H1 (cell line): ENCODE data around the gene ADRM1. TPM values are rescaled to one million over a fixed set of nuclear protein-coding genes. Genes with fewer than 3 reads are reported as not detected.

Experiments
- CTCF ChIA-PET: fragments of 300-600 bp; sonication (Branson Sonifier 250); formaldehyde crosslinking; loops from one replicate; lab custom pipeline; 2021; ENCODE audit not compliant: partially characterized antibody; lab: Charles Lee
- POLR2A ChIA-PET: fragments of 300-600 bp; sonication (Branson Sonifier 250); formaldehyde crosslinking; loops from one replicate; lab custom pipeline; 2021; ENCODE audit warnings: inconsistent platforms; ENCODE audit not compliant: partially characterized antibody; lab: Charles Lee
- DNase-seq, 2 experiments: peaks; one replicate each; pipeline versions ENCODE4 v3.0.0 to v3.0.0-alpha.2; 2010 to 2022; ENCODE audit warnings: low spot score in 2 of 2, low read depth in 1 of 2, mixed read lengths in 1 of 2
- FAIRE-seq: peaks from 2 replicates; lab custom pipeline; 2011; peaks lifted over from hg19 to GRCh38; lab: Jason Lieb, UNC
- H2AFZ ChIP-seq: 2 replicates; pipeline ENCODE4 v1.8.1; 2012; ENCODE audit warnings: low read length, inconsistent platforms
- H2AK5ac ChIP-seq: 2 replicates; pipeline ENCODE4 v1.6.1; 2013; ENCODE audit warnings: low read depth, low read length
- H2BK120ac ChIP-seq: replicated peaks from 2 replicates; pipeline ENCODE3; 2013; ENCODE audit warnings: low read depth, low read length, inconsistent platforms
- H2BK12ac ChIP-seq: 2 replicates; pipeline ENCODE4 v1.6.1; 2013; ENCODE audit warnings: low read depth, low read length
- H2BK15ac ChIP-seq: 2 replicates; pipeline ENCODE4 v1.6.1; 2013; ENCODE audit warnings: low read length
- H2BK20ac ChIP-seq: 2 replicates; pipeline ENCODE4 v1.6.1; 2013; ENCODE audit warnings: low read length
- H2BK5ac ChIP-seq: 2 replicates; pipeline ENCODE4 v1.6.1; 2013; ENCODE audit warnings: low read depth, low read length
- H3K14ac ChIP-seq: 2 replicates; pipeline ENCODE4 v1.6.1; 2013; ENCODE audit warnings: inconsistent platforms; ENCODE audit not compliant: insufficient read length
- H3K18ac ChIP-seq: 2 replicates; pipeline ENCODE4 v1.6.1; 2013; ENCODE audit warnings: low read length; ENCODE audit errors: extremely low read depth
- H3K23ac ChIP-seq: 2 replicates; pipeline ENCODE4 v1.6.1; 2013; ENCODE audit warnings: inconsistent platforms; ENCODE audit not compliant: insufficient read length
- H3K23me2 ChIP-seq: 2 replicates; pipeline ENCODE4 v1.6.1; 2013; ENCODE audit warnings: low read depth, low read length
- H3K27ac ChIP-seq: 2 replicates; pipeline ENCODE4 v1.6.1; 2011; ENCODE audit warnings: low read depth, low read length, inconsistent platforms
- H3K27me3 ChIP-seq, 4 experiments: replicated peaks in 1 of 4; 1 replicate in 1 of 4; 2 replicates in 3 of 4; pipeline versions ENCODE4 v1.6.1 to v1.8.1; 2011 to 2013; ENCODE audit warnings: low read length in 3 of 4, mild to moderate bottlenecking in 3 of 4, inconsistent platforms in 2 of 4, mixed read lengths in 2 of 4, moderate library complexity in 1 of 4; ENCODE audit not compliant: control insufficient read depth in 3 of 4, insufficient read depth in 3 of 4; ENCODE audit errors: extremely low read depth in 1 of 4
- H3K36me3 ChIP-seq, 4 experiments: 2 replicates each; pipeline versions ENCODE4 v1.6.1 to v1.8.1; 2011 to 2013; ENCODE audit warnings: mild to moderate bottlenecking in 4 of 4, low read length in 3 of 4, moderate library complexity in 2 of 4, control low read depth in 1 of 4, inconsistent platforms in 1 of 4; ENCODE audit not compliant: insufficient read depth in 4 of 4, control insufficient read depth in 2 of 4
- H3K4ac ChIP-seq: replicated peaks from 2 replicates; pipeline ENCODE3; 2013; ENCODE audit warnings: low read length, low read depth, mixed read lengths, inconsistent platforms; ENCODE audit not compliant: insufficient read length
- H3K4me1 ChIP-seq, 4 experiments: replicated peaks in 1 of 4; 1 replicate in 1 of 4; 2 replicates in 3 of 4; pipeline versions ENCODE4 v1.6.1 to v1.8.1; 2011 to 2013; ENCODE audit warnings: low read length in 3 of 4, inconsistent platforms in 2 of 4, mixed read lengths in 1 of 4; ENCODE audit not compliant: insufficient read depth in 4 of 4, control insufficient read depth in 3 of 4
- H3K4me2 ChIP-seq, 2 experiments: 2 replicates each; pipeline versions ENCODE4 v1.6.1 to v1.8.1; 2011 to 2013; ENCODE audit warnings: low read depth in 2 of 2, low read length in 2 of 2, control low read depth in 1 of 2, inconsistent platforms in 1 of 2, mild to moderate bottlenecking in 1 of 2; ENCODE audit not compliant: insufficient read depth in 1 of 2
- H3K4me3 ChIP-seq, 4 experiments: fragments of 200-600, 300-600 bp in 1 of 4; sonication (generic), shearing (Covaris generic), sonication (Bioruptor Twin) in 1 of 4; 2 replicates each; pipeline versions ENCODE4 v1.5.1 to v1.8.1; 2011 to 2016; ENCODE audit warnings: low read length in 4 of 4, low read depth in 3 of 4, control low read depth in 2 of 4, inconsistent platforms in 2 of 4, mild to moderate bottlenecking in 2 of 4, mixed read lengths in 1 of 4, moderate library complexity in 1 of 4; ENCODE audit not compliant: insufficient read depth in 2 of 4; ENCODE audit errors: extremely low read depth in 1 of 4
- H3K56ac ChIP-seq: replicated peaks from 2 replicates; pipeline ENCODE3; 2013; ENCODE audit warnings: low read depth, mild to moderate bottlenecking, mixed read lengths, low read length, inconsistent platforms; ENCODE audit not compliant: insufficient read length
- H3K79me1 ChIP-seq: 2 replicates; pipeline ENCODE4 v1.6.1; 2013; ENCODE audit warnings: low read depth, low read length, control low read depth
- H3K79me2 ChIP-seq, 2 experiments: 2 replicates each; pipeline versions ENCODE4 v1.6.1 to v1.8.1; 2012 to 2013; ENCODE audit warnings: low read length in 2 of 2, mild to moderate bottlenecking in 2 of 2, inconsistent platforms in 1 of 2; ENCODE audit not compliant: insufficient read depth in 2 of 2, control insufficient read depth in 1 of 2
- H3K9ac ChIP-seq, 4 experiments: replicated peaks in 1 of 4; 1 replicate in 1 of 4; 2 replicates in 3 of 4; pipeline versions ENCODE4 v1.6.1 to v1.8.1; 2011 to 2013; ENCODE audit warnings: low read depth in 3 of 4, low read length in 3 of 4, control low read depth in 2 of 4, mild to moderate bottlenecking in 2 of 4, moderate library complexity in 2 of 4, inconsistent platforms in 1 of 4; ENCODE audit errors: extremely low read depth in 1 of 4
- H3K9me3 ChIP-seq, 2 experiments: 2 replicates each; pipeline versions ENCODE4 v1.6.1 to v1.8.1; 2012 to 2013; ENCODE audit warnings: mild to moderate bottlenecking in 2 of 2, moderate library complexity in 2 of 2, control low read depth in 1 of 2, inconsistent platforms in 1 of 2, low read depth in 1 of 2, low read length in 1 of 2, mixed read lengths in 1 of 2; ENCODE audit not compliant: insufficient read depth in 2 of 2
- H4K20me1 ChIP-seq, 2 experiments: replicated peaks in 1 of 2; 2 replicates each; pipeline versions ENCODE3 to v1.8.1; 2011 to 2013; ENCODE audit warnings: inconsistent platforms in 2 of 2, low read length in 2 of 2, mild to moderate bottlenecking in 1 of 2; ENCODE audit not compliant: insufficient read depth in 2 of 2, control insufficient read depth in 1 of 2
- H4K5ac ChIP-seq: 2 replicates; pipeline ENCODE4 v1.6.1; 2013; ENCODE audit warnings: low read length, low read depth, mixed read lengths, inconsistent platforms; ENCODE audit not compliant: insufficient read length
- H4K8ac ChIP-seq: 2 replicates; pipeline ENCODE4 v1.8.0; 2013; ENCODE audit warnings: mild to moderate bottlenecking, moderate library complexity, low read length, inconsistent platforms; ENCODE audit not compliant: insufficient read depth; ENCODE audit errors: extremely low read depth
- H4K91ac ChIP-seq: replicated peaks from 2 replicates; pipeline ENCODE3; 2013; ENCODE audit warnings: low read length, mixed read lengths, inconsistent platforms; ENCODE audit not compliant: insufficient read length
- BRCA1 ChIP-seq: IDR thresholded peaks from 2 replicates; pipeline ENCODE4 v1.6.1; 2012; ENCODE audit warnings: low read depth, low read length, improper control_type of control experiment
- CHD1 ChIP-seq: IDR thresholded peaks from 2 replicates; pipeline ENCODE4 v1.6.1; 2012; ENCODE audit warnings: low read depth, low read length, improper control_type of control experiment
- EGR1 ChIP-seq: IDR thresholded peaks from 2 replicates; pipeline ENCODE4 v1.6.1; 2011; ENCODE audit warnings: low read depth, low read length, borderline replicate concordance
- KDM1A ChIP-seq: fragments of 200-600, 300-600 bp; sonication (generic); IDR thresholded peaks from 2 replicates; pipeline ENCODE4 v1.7.1; 2016; ENCODE audit warnings: mild to moderate bottlenecking, low read length, borderline replicate concordance
- POLR2A ChIP-seq, 2 experiments: IDR thresholded peaks; 1 replicate in 1 of 2; 2 replicates in 1 of 2; pipeline ENCODE4 v1.6.1; 2011; ENCODE audit warnings: low read depth in 2 of 2, low read length in 2 of 2, mild to moderate bottlenecking in 2 of 2; ENCODE audit errors: control extremely low read depth in 1 of 2
- POLR2AphosphoS5 ChIP-seq: IDR thresholded peaks from 2 replicates; pipeline ENCODE4 v1.6.1; 2011; ENCODE audit warnings: low read depth, low read length
- RFX5 ChIP-seq: IDR thresholded peaks from 2 replicates; pipeline ENCODE4 v1.6.1; 2011; ENCODE audit warnings: low read depth, low read length, improper control_type of control experiment, borderline replicate concordance
- SAP30 ChIP-seq: fragments of 300-600 bp; sonication (generic); IDR thresholded peaks from 2 replicates; pipeline ENCODE4 v1.7.1; 2012; ENCODE audit warnings: low read length, moderate library complexity, mild to moderate bottlenecking, inconsistent platforms; ENCODE audit not compliant: insufficient read depth, insufficient replicate concordance
- SP2 ChIP-seq: IDR thresholded peaks from 2 replicates; pipeline ENCODE4 v1.6.1; 2012; ENCODE audit warnings: mild to moderate bottlenecking, low read length, inconsistent platforms
- TAF7 ChIP-seq: optimal IDR thresholded peaks from 2 replicates; pipeline ENCODE3; 2011; ENCODE audit warnings: low read depth, mild to moderate bottlenecking, inconsistent platforms, low read length, moderate library complexity, borderline replicate concordance
- WGBS, 2 experiments: shearing (Covaris generic) in 1 of 2; methylation state at CpG; one replicate each; pipeline versions ENCODE4 v1.1.6 to v1.1.7; 2013 to 2015; ENCODE audit warnings: low lambda C conversion rate in 2 of 2, mixed read lengths in 2 of 2, inconsistent platforms in 1 of 2, low coverage in 1 of 2, missing lambda C conversion rate in 1 of 2; ENCODE audit not compliant: insufficient replicate concordance in 2 of 2, insufficient coverage in 1 of 2, insufficient read length in 1 of 2; ENCODE audit errors: extremely low coverage in 1 of 2, missing lambda C conversion rate in 1 of 2; 5-methylcytosine and 5-hydroxymethylcytosine counted together
- polyA plus RNA-seq, 7 experiments: library from polyadenylated mRNA; depleted of rRNA in 3 of 7; stranded (reverse) in 5 of 7; unstranded in 2 of 7; fragments of >200 nt in 5 of 7; fragments of 200-250 nt in 2 of 7; gene quantifications; 1 replicate in 5 of 7; 2 replicates in 1 of 7; 4 replicates in 1 of 7; pipeline versions ENCODE4 v1.2.1 to v1.2.3, GENCODE V29; 2011 to 2013; ENCODE audit warnings: missing spikeins in 2 of 7, mixed read lengths in 2 of 7
- total RNA-seq: library from RNA; stranded (reverse); fragmentation: NEBNext Ultra II Directional; extraction: Animal tissue kit (Norgen Biotek cat#: 25700); gene quantifications from 2 replicates; pipeline ENCODE4 v1.2.1, GENCODE V29; 2021
- TF ChIP-seq, protein P1 (sequence below): IDR thresholded peaks from 2 replicates; pipeline ENCODE4 v1.6.1; 2012; ENCODE audit warnings: low read length, inconsistent platforms

Gene ADRM1
- total and polyA plus RNA-seq, 2 of the 8 experiments (the other 6 are each of a cell fraction or from before 2014, with no cell fraction given): 126 to 214 TPM

DNA sequence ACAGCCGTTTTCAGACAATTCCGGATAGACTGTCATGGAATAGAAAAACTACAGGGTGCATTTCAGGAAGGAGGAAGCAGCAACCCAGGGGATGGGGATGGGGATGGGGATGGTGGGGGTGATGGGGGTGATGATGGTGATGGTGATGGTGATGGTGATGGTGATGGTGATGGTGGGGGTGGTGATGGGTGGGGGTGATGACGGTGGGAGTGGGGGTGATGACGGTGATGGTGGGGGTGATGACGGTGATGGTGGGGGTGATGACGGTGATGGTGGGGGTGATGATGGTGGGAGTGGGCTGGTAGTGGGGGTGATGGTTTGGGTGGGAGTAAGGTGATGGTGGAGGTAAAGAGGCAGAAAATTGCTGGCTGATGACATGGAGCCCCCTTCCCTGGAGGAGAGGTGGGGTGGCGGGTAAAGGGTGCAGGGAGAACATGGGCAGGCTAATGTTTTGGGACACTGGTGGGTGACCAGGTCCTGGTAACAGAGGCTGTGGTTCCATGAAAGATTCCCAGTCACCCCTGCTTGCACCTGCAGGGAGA is 46.8 kb downstream of the ADRM1 start:
- Histone ChIP-seq H2AFZ (no peak overlapping the region), H4K91ac (no peak overlapping the region), H2AK5ac (no peak overlapping the region), H3K27ac (no peak overlapping the region), H3K18ac (no peak overlapping the region), H3K36me3 (peaks cover 23 to 61% (median 54%) of the 10 kb centered on the region in 4 experiments; a peak in 7 of 8 replicates), H2BK12ac (no peak overlapping the region), H2BK20ac (no peak overlapping the region), H3K56ac (no peak overlapping the region), H3K9me3 (peaks cover 0 to 3% of the 10 kb centered on the region in 2 experiments; a peak in 2 of 4 replicates), H3K4me3 (no peak overlapping the region), H3K14ac (no peak overlapping the region), H2BK5ac (no peak overlapping the region), H4K8ac (peak overlapping the region; percentile 15; the same call in 1 of the 2 replicates), H2BK120ac (no peak overlapping the region), H3K23me2 (no peaks in the 10 kb centered on the region; the same call in 1 of the 2 replicates), H4K20me1 (peaks cover 0 to 14% of the 10 kb centered on the region in 2 experiments), H3K9ac (no peak overlapping the region), H3K4me2 (no peak overlapping the region), H2BK15ac (no peak overlapping the region), H3K27me3 (no peaks in the 10 kb centered on the region), H3K79me2 (peaks cover 4 to 13% of the 10 kb centered on the region in 2 experiments; a peak in 2 of 4 replicates), H3K4me1 (peaks cover 0 to 7% (median 4%) of the 10 kb centered on the region in 4 experiments; a peak in 6 of 7 replicates), H3K4ac (no peak overlapping the region), H3K79me1 (peaks cover 9% of the 10 kb centered on the region), H3K23ac (no peak overlapping the region), H4K5ac (no peak overlapping the region)
- ChIA-PET CTCF (interaction anchor here (0.6 to 2.7 kb wide), 9 partner anchors 10 to 244 kb away, joined by 3 to 13 read pairs (median 3); no protein-coding TSS in a partner anchor), POLR2A (interaction anchor here (0.6 to 12.3 kb wide), 17 partner anchors 8 to 43 kb away, joined by 3 to 114 read pairs (median 4); partner anchors contain the start of gene LAMA5)
- no peak for DNase-seq
- FAIRE-seq: no peak
- WGBS, 2 experiments: 88% methylated on average over 3 of the region's 7 CpGs; no CpG with 5 or more reads in 1 of the 2 experiments
- TF ChIP-seq KDM1A (no peak), POLR2A (IDR thresholded peaks at IDR 0.05; ENCODE audit: control extremely low read depth in 1 of 2, low read depth in 2 of 2, low read length in 2 of 2) (no peak; a peak in 1 of 3 replicates), TAF7 (no peak), BRCA1 (no peak), SAP30 (no peak), CHD1 (no peak), RFX5 (no peak), EGR1 (no peak), SP2 (no peak), POLR2AphosphoS5 (no peak)
- TF ChIP-seq, protein P1, sequence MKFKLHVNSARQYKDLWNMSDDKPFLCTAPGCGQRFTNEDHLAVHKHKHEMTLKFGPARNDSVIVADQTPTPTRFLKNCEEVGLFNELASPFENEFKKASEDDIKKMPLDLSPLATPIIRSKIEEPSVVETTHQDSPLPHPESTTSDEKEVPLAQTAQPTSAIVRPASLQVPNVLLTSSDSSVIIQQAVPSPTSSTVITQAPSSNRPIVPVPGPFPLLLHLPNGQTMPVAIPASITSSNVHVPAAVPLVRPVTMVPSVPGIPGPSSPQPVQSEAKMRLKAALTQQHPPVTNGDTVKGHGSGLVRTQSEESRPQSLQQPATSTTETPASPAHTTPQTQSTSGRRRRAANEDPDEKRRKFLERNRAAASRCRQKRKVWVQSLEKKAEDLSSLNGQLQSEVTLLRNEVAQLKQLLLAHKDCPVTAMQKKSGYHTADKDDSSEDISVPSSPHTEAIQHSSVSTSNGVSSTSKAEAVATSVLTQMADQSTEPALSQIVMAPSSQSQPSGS: no peak
